RWPE2 (cell line): ENCODE data around the gene PRR23E.

Source experiments
- ATAC-seq: fragments of 200-7000 bp; cut with Tn5 transposase; 3 replicates; pipeline ENCODE4 v1.9.1; 2021; ENCODE audit warnings: low read depth
- DNase-seq: peaks from one replicate; pipeline ENCODE4 v3.0.0-alpha.2; 2020; ENCODE audit warnings: low spot score
- H3K27ac ChIP-seq: fragments of 450-650 bp; 2 replicates; pipeline ENCODE4 v1.5.1; 2017; ENCODE audit warnings: mild to moderate bottlenecking; ENCODE audit not compliant: poor library complexity, severe bottlenecking
- H3K27me3 ChIP-seq: fragments of 250-450 bp; sonication (Bioruptor Pico); 2 replicates; pipeline ENCODE4 v1.5.1; 2021; ENCODE audit warnings: mild to moderate bottlenecking, moderate library complexity; ENCODE audit not compliant: insufficient read depth, poor library complexity, severe bottlenecking
- H3K36me3 ChIP-seq: fragments of 250-450 bp; sonication (Bioruptor Pico); 2 replicates; pipeline ENCODE4 v1.5.1; 2020; ENCODE audit warnings: low read depth, mild to moderate bottlenecking, moderate library complexity
- H3K4me1 ChIP-seq: fragments of 250-450 bp; sonication (Bioruptor Pico); 2 replicates; pipeline ENCODE4 v1.5.1; 2021; ENCODE audit warnings: mild to moderate bottlenecking, moderate library complexity; ENCODE audit not compliant: insufficient read depth, poor library complexity, severe bottlenecking
- H3K4me3 ChIP-seq: fragments of 250-450 bp; sonication (Bioruptor Pico); 2 replicates; pipeline ENCODE4 v1.5.1; 2021; ENCODE audit warnings: mild to moderate bottlenecking, moderate library complexity; ENCODE audit not compliant: severe bottlenecking
- H3K9me3 ChIP-seq: fragments of 250-450 bp; sonication (Bioruptor Pico); 2 replicates; pipeline ENCODE4 v1.5.1; 2021; ENCODE audit warnings: mild to moderate bottlenecking, moderate library complexity; ENCODE audit not compliant: severe bottlenecking
- TF ChIP-seq, protein P1 (sequence below): fragments of 450-650 bp; IDR thresholded peaks from one replicate; pipeline ENCODE4 v1.5.1; 2017; ENCODE audit warnings: mild to moderate bottlenecking, moderate library complexity; ENCODE audit not compliant: poor library complexity, severe bottlenecking

Gene PRR23E

DNA sequence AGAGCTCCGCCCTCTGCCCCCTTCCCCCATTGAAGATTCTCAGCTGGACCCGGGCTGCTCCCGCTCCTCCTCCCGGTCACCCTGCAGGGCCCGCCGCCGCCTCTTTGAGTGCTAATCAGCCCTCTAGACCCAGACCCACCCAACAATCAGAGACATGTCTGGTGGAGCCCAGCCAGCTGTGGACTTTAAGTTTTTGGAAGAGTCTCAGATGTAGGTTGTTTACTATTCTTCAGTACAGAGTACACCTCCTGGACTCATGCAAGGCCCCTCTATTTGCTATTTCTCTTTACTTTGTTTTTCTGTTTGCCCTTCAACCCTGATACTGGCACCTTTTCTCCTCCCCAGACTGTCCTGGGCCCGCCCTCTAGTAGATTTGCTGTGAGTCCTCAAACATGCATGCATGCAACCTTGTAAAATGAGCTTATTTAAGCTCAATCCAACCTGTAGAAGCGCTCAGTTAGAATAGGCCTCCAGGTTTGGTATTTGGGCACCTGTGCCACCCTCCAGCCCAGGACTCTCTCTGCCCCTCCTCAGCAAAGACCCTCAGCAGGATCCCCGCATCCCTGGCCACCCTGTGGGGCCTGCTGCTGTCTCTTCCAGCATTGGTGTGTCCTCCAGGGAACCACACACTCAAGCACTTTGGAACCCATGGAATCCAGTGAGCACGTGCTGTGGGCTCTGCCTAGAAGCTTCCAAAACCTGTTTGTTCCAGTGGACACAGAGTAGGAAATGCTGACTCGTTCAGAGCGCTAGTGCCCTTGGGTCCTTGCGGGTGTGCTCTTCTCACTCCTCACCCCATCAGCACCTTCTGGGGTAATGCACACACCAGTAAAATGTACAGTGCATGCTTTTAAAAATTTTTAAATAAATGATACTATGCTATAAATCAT, 4.6 kb downstream of the PRR23E start:
- TF ChIP-seq, protein P1, sequence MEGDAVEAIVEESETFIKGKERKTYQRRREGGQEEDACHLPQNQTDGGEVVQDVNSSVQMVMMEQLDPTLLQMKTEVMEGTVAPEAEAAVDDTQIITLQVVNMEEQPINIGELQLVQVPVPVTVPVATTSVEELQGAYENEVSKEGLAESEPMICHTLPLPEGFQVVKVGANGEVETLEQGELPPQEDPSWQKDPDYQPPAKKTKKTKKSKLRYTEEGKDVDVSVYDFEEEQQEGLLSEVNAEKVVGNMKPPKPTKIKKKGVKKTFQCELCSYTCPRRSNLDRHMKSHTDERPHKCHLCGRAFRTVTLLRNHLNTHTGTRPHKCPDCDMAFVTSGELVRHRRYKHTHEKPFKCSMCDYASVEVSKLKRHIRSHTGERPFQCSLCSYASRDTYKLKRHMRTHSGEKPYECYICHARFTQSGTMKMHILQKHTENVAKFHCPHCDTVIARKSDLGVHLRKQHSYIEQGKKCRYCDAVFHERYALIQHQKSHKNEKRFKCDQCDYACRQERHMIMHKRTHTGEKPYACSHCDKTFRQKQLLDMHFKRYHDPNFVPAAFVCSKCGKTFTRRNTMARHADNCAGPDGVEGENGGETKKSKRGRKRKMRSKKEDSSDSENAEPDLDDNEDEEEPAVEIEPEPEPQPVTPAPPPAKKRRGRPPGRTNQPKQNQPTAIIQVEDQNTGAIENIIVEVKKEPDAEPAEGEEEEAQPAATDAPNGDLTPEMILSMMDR, result no peak
- H3K4me3 ChIP-seq, result no peak overlapping the region
- peaks cover 5% of the 10 kb centered on the region for H3K9me3 ChIP-seq

GRCh38 chr3:127200086-127200691, 7.3 kb downstream of the PRR23E start:
- Histone ChIP-seq H3K4me1 (no peaks in the 10 kb centered on the region), H3K36me3 (no peaks in the 10 kb centered on the region), H3K4me3 (no peak overlapping the region), H3K27ac (no peak overlapping the region), H3K9me3 (peaks cover 5% of the 10 kb centered on the region), H3K27me3 (no peaks in the 10 kb centered on the region)
- no peak for ATAC-seq
- TF ChIP-seq, protein P1, result no peak
- no peak for DNase-seq

More for the DNA sequence above, 4.6 kb downstream of the PRR23E start:
- H3K27ac ChIP-seq, result no peak overlapping the region
- ATAC-seq, result no peak
- DNase-seq, result no peak
- no peaks in the 10 kb centered on the region for H3K27me3 ChIP-seq
- no peaks in the 10 kb centered on the region for H3K36me3 ChIP-seq
- no peaks in the 10 kb centered on the region for H3K4me1 ChIP-seq

DNA sequence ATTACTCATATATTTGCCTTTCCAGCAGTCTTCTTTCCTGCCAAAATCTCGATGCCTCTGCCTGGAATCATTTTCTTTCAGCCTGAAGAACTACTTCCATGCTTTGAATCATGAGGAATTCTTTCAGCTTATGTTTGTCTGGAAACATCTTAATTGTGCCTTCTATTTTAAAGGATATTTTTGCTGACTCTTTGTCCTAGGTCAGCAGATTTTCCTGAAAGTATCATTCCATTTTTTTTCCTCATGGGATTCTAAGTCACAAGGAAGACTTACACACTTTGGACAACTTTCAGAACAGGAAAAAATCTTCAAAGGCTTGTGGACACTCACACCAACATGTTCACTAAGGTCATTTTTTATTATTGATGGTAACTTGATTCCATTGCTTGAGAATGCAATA, 10.1 kb downstream of the PRR23E start:
- H3K27me3 ChIP-seq, result no peaks in the 10 kb centered on the region
- DNase-seq (no peak), ATAC-seq (no peak)
- no peaks in the 10 kb centered on the region for H3K4me1 ChIP-seq
- H3K36me3 ChIP-seq, result no peaks in the 10 kb centered on the region
- no peak overlapping the region for H3K4me3 ChIP-seq
- TF ChIP-seq, protein P1, result no peak
- H3K27ac ChIP-seq, result no peak overlapping the region
- peaks cover 5% of the 10 kb centered on the region for H3K9me3 ChIP-seq

DNA sequence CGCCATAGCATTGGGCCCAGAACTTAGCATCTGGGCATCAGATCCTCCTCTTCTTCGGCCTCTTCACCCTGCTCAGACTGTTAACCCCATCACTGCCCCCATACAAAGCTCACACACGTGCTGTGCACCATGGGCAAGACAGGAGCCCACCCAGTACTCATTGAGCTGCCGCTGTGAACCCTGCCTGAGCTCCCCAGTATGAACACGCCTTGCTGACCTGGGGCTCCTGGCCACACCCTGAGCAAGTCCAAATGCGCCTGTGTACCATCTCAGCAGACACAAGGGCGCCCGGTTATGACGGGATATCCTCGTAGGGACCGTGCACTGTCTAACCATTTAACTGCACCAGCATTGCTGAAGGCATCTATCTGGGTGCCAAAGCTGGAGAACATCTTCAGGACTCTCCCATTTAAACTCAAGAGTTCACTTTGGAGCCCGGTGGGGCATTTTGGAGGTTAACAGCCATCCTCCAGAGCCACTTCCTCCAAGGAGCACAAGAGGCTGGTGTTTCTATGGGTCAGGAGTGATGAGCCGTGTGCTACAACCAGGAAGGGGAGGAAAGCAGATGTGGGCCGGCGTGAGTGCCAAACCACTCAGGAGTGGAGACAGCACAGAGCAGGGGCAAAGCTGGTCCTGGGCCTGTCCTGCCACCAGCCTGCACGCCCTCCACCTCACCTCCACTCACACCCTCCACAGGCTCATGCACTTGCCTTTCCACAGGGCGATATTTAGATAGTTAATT, 12.1 kb downstream of the PRR23E start:
- H3K4me3 ChIP-seq, result no peak overlapping the region
- no peaks in the 10 kb centered on the region for H3K36me3 ChIP-seq
- H3K27ac ChIP-seq, result no peak overlapping the region
- no peaks in the 10 kb centered on the region for H3K27me3 ChIP-seq
- TF ChIP-seq, protein P1, result no peak
- DNase-seq, result no peak
- ATAC-seq, result no peak
- no peaks in the 10 kb centered on the region for H3K4me1 ChIP-seq
- H3K9me3 ChIP-seq, result peaks cover 5% of the 10 kb centered on the region
